Gastroesophageal sphincter (tissue), 3 donors: ENCODE data around the gene PXN.
A peak's percentile ranks its signal among the peaks of the same experiment; 100 is the strongest.

Experiments used
- CTCF ChIP-seq, 4 experiments: fragments of 200-600 bp in 2 of 4; fragments of 450-650 bp in 2 of 4; sonication (generic) in 1 of 4; IDR thresholded peaks; one replicate each; pipeline ENCODE4 v1.5.1; 2017 to 2019; ENCODE audit warnings: antibody characterized with exemption in 4 of 4, mild to moderate bottlenecking in 2 of 4, moderate library complexity in 2 of 4
- EP300 ChIP-seq: sonication (generic); formaldehyde crosslinking; IDR thresholded peaks from one replicate; pipeline ENCODE4 v1.6.1; 2017; ENCODE audit warnings: antibody characterized with exemption, mild to moderate bottlenecking
- POLR2A ChIP-seq, 2 donors: fragments of 450-650 bp; IDR thresholded peaks; one replicate each; pipeline ENCODE4 v1.6.1; 2017; ENCODE audit warnings: antibody characterized with exemption in 2 of 2, mild to moderate bottlenecking in 2 of 2, moderate library complexity in 1 of 2
- POLR2AphosphoS5 ChIP-seq: sonication (generic); formaldehyde crosslinking; IDR thresholded peaks from one replicate; pipeline ENCODE4 v1.6.1; 2017; ENCODE audit warnings: antibody characterized with exemption

GRCh38 chr12:120228291-120229070, 37.0 kb downstream of the PXN start:
- TF ChIP-seq POLR2A (IDR thresholded peaks at IDR 0.05) (no peak), CTCF (IDR thresholded peaks at IDR 0.05) (peak in 3 of 4 experiments; percentile 97 to 98 (median 98)), EP300 (no peak), POLR2AphosphoS5 (peak; percentile 44)
